ENCODE data around the gene MAST1.

GRCh38 chr19:12881172-12881808 lies 43.0 kb downstream of the MAST1 start, which contains the start of gene DNASE2:
- TF ChIP-seq ATF3 (IDR thresholded peaks at IDR 0.05) (no peak), EZH2phosphoT487 (IDR thresholded peaks at IDR 0.05; ENCODE audit: borderline replicate concordance) (no peak), YY1 (IDR thresholded peaks at IDR 0.05; ENCODE audit: extremely low read depth, insufficient replicate concordance, low read depth, low read length) (no peak), CTCF (IDR thresholded peaks at IDR 0.05 in 2 of 3, conservative IDR thresholded peaks at IDR 0.05 in 1 of 3; ENCODE audit: borderline replicate concordance in 1 of 3, insufficient read depth in 1 of 3, low read depth in 2 of 3, low read length in 2 of 3) (no peak), POLR2AphosphoS5 (IDR thresholded peaks at IDR 0.05; ENCODE audit: low read depth, low read length) (peak; percentile 98), EGR1 (IDR thresholded peaks at IDR 0.05; ENCODE audit: low read depth) (peak; percentile 70), EZH2 (IDR thresholded peaks at IDR 0.05) (no peak), TCF7L2 (IDR thresholded peaks at IDR 0.05; ENCODE audit: borderline replicate concordance, extremely low read depth, insufficient read depth, insufficient read length) (peak; percentile 27), ZNF274 (IDR thresholded peaks at IDR 0.05; ENCODE audit: low read depth, low read length) (no peak), MAX (IDR thresholded peaks at IDR 0.05) (peak; percentile 82), SIN3A (IDR thresholded peaks at IDR 0.05; ENCODE audit: low read depth) (peak; percentile 75; the same call in 1 of the 2 replicates), POLR2A (IDR thresholded peaks at IDR 0.05; ENCODE audit: borderline replicate concordance, extremely low read depth, insufficient read depth, insufficient read length) (peak; percentile 74), RAD21 (IDR thresholded peaks at IDR 0.05; ENCODE audit: low read depth) (no peak)
